HG03108 (cell line): ENCODE data around the gene TPM2.

ENCODE experiments used
- ATAC-seq: cut with Tn5 transposase; IDR thresholded peaks from one replicate; pipeline ENCODE4 v1.9.1; 2021; ENCODE audit warnings: moderate library complexity; ENCODE audit not compliant: unreplicated experiment

TPM2 gene

GRCh38 chr9:35689542-35690293, at the start of gene TPM2:
TSS of gene TPM2 (minus strand) at chr9:35689925. CDS start at chr9:35689817, 108 bp downstream.
- no peak for ATAC-seq

- no peak for ATAC-seq
Observed at GRCh38 chr9:35738924-35739323, 49.2 kb upstream of the TPM2 start.

GRCh38 chr9:35738186-35738585, 48.5 kb upstream of the TPM2 start:
- ATAC-seq: no peak

DNA sequence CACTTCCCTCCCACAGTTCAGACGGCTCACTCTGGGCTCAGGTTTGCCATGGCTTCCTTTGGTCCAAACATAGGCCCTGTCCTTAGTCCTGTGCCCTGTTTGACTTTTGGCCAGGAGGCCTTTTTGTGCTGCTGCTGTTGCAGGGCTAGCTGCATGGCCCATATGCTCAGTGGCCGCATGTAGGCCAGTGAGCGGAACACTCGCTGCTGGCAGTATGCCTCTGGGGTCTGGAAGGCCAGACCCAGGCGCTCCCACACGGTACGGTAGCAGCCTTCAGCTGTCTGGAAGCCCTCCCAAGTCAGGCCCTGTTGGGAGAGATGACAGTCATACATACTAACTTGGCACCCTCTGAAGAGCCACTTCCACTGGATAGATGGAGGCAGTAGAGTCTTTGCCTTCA, 47.4 kb upstream of the TPM2 start:
- ATAC-seq: no peak

DNA sequence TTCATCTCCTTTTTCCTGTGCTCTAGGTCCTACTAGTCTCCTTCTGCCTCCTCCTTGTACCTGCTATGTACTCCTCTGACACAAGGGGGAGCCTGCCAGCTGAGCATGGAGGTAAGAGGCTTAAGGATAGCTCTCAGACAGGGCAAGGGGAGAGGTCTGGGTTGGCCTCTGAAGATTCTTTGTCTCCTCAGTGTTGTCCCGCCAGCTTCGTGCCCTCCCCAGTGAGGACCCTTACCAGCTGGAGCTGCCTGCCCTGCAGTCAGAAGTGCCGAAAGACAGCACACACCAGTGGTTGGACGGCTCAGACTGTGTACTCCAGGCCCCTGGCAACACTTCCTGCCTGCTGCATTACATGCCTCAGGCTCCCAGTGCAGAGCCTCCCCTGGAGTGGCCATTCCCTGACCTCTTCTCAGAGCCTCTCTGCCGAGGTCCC, 46.5 kb upstream of the TPM2 start:
- ATAC-seq: no peak

DNA sequence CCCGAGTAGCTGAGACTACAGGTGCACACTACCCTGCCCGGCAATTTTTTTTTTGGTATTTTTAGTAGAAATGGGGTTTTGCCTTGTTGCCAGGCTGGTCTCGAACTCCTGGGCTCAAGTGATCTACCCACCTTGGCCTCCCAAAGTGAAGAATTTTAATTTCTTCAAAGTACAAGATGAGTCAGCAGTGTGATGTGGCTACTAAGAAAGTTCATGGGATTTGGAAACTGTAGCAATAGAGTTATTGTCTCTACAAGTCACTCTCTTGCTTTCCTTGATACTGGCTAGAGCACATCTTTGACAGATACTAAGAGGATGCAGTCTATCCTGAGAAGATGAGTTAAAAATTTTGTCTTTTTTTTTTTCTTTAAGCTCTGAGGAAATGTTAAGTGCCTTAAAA, 44.4 kb upstream of the TPM2 start:
- ATAC-seq: no peak

- ATAC-seq: no peak
Observed at GRCh38 chr9:35732800-35733541, 43.2 kb upstream of the TPM2 start.

DNA sequence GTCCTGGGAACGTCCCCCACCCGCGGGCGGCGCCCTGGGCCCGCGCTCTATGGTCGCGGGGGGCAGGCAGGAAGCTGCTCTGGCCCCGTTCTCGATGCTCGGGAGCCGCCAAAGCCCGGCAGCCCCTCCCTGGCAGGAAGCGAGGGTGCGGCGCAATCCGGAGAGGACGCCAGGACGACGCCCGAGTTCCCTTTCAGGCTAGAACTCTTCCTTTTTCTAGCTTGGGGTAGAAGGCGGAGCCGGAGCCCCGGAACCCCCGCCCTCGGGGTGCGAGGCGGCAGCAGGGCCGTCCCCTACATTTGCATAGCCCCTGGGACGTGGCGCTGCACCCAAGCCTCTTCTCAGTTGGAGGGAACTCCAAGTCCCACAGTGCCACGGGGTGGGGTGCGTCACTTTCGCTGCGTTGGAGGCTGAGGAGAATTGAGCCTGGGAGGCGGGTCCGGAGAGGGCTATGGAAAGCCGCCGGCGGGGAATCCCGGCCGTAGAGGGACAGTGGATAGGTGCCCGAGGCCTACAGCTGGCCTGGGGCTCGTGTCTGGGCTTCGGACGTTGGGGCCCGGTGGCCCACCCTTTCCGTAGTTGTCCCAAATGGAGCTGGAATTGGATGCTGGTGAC, 42.6 kb upstream of the TPM2 start, which contains the start of the genes CREB3 and TLN1:
Gene CREB3, plus strand, starts transcription at position 482 of the 615 bp plus-strand sequence. Its CDS starts 107 bp downstream, at position 589.
Gene TLN1, minus strand, starts transcription at position 11 of the 615 bp plus-strand sequence. CDS start 6,501 bp downstream, outside the sequence.
- ATAC-seq: peak; percentile 77

- ATAC-seq: no peak
Observed at GRCh38 chr9:35731415-35732184, 41.9 kb upstream of the TPM2 start.

GRCh38 chr9:35730486-35730854, 40.7 kb upstream of the TPM2 start:
- no peak for ATAC-seq

DNA sequence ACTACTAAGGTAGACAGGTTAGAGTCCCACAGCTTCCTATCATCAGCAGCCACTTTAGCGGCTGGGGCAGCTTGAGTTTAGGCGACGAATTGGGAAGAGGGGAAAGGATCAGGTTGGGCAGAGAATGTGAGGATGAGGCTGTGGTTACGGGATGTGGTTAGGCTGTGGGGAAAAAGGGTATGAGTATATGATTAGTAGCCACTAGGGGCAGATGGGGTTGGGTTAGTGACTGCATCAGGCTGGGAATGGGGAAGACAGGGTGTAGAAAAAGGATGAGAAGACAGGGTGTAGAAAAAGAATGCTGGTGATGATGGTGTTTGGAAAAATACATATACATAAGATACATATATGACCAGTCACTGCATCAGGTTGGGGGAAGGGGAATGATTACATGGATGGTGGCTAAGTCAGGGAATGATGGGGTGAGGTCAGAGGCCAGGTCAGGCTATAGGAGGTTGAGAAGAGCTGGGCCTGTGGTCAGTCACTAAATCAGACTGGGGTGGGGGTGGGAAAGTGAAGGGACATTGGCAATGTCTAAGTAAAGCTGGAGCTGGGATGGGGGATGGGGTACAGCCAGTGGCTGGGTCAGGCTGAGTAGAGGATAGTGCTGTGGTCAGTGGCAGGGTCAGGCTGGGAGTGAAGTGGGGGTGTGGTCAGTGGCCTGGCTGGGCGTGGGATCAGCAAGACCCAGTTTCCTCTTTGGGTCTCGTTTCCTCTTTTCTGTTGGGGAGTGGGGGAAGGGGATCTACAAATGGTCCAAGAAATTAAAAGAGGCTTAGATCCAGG, 40.2 kb upstream of the TPM2 start:
- ATAC-seq: no peak

- no peak for ATAC-seq
Observed at GRCh38 chr9:35729101-35729500, 39.4 kb upstream of the TPM2 start.

DNA sequence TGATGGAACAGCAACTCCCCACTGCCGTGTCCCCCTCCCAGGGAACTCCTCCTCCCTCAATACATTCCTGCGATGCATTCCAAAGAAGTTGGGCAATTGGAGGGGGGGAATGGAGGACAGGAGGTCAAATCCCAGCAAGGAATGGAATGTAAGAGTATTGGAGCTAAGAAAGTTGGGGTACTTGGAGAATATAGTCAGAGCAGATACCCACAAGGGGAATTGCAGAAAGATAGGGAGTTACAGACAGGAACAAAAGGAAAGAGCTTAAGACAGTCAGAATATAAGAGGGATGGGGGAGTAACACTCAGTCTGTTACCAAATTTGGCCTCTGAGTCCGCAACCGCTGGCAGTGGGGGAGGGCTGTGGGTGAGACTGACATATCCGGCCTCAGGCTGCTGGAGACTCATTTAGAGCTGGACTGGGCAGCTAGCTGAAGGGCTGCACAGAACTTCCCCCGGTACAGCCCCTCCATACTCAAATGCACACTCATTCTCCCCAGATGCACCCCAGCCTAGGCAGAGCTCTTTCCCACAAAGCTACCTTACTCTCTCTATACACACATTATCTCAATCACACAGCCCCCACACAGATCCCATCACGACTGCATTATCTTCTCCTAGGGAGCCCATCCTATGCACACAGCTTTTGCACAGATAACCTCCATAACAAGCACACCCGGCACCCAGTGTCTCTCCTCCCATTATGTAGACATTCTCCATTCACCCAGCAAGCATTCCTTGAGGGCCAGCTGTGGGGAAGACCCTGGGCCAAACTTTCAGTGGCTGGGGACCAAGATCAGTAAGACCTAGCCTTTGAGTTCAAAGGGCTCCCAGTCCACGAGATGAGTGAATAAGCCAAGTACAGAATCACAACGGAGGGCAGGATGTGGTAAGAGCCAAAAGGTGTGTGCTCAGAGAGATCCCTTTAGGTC, 38.6 kb upstream of the TPM2 start:
- no peak for ATAC-seq

DNA sequence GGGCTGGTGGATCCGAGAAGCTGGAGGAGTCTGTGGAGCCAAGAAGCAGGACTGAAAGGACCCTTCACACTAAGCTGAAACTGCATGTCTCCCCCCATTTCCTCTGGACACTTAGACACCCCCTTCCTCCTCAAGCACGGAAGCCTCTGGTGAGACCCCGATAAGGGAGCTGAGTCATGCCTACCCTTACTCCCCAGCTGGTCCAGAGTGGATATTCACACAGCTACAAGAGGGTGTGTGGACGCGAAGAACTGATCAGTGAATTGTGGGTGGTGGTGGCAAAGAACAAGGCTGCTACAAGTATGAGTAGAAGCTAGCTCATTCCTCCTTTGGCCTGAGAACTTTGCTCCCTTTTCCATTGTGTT, 37.9 kb upstream of the TPM2 start:
- no peak for ATAC-seq

- ATAC-seq: no peak
Observed at GRCh38 chr9:35726931-35727330, 37.2 kb upstream of the TPM2 start.

DNA sequence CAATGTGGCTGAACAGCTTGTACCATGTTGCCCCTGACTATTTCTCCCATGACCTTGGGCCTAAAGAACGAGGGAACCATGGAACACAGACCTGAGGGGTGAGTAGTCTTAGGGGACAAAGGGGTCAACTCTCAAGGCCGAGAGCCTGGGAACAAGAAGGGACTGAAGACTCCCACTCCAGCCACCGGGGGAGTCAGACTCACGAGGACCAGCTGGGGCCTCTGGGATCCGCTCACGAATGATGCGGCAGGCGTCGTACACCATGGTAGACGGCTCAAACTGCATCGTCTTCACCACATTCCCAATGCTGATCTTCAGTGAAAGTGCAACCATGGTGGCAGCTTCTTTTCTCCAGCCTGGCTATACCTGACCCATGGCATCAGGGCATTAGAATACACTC, 35.6 kb upstream of the TPM2 start:
- ATAC-seq: no peak

DNA sequence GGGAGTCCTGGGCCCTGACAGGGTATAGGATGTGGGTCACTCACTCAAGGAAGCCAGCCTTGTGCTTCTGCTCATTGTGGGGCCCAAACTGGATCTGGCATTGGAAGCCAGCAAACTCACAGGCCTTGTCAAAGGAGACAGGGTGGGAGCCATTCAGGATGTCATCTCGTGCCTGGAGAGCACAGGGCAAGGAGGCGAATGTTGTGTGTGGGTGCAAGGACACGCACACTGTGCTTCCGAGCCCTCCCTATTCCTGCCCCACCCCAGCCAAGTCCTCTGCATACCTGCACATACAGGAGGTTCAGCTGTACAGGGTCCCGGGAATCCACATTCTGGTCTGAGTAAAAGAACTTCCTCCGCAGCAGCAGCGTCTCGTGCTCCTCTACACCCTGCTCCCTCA, 34.2 kb upstream of the TPM2 start:
- no peak for ATAC-seq

DNA sequence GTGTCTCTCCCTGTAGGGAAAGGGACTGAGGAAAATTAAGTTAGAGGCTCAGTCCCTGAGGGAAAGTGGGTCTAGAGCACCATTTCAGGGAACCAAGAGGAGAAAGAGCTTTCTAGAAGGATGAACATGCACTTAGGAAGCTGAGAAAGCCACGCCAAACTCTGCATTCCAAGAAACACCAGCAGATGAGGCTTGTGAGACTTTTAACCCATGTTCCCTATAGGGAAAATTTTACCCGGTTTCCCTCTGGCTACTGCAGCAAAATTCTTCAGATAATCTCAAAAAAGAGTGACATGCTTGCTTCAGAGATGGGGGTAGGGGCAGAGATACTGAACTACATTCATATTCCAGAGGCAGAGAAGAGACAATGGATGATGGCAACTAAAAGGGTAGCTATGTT, 33.7 kb upstream of the TPM2 start:
- ATAC-seq: no peak

DNA sequence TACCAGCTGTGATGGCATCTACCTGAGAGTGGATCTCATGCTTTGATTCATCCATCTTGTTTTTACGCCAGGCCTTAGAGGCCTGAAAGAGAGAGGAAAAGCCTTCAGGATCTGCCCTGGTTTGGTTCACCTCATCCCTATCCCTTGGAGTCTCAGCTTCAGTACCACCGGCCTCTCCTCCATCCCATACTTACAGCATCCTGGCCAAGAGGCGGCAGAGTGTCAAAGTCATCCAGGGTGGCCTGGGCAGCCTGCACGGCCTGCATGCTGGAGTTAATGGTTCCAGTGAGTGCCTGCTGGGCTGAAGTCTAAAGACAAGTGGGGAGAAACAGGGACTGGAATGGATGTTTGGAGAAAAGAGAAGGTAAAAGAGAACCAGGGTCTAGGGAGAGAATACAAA, 29.8 kb upstream of the TPM2 start:
- no peak for ATAC-seq
